Vagina (tissue), 2 donors: ENCODE results near the gene RNU6-9.

Source experiments
- POLR2A ChIP-seq, 2 donors: fragments of 450-650 bp; IDR thresholded peaks; one replicate each; pipeline ENCODE4 v1.6.1; 2017; ENCODE audit warnings: antibody characterized with exemption in 2 of 2, mild to moderate bottlenecking in 2 of 2, moderate library complexity in 2 of 2
- TF ChIP-seq, protein P1 (sequence below), 3 experiments: fragments of 450-650 bp in 2 of 3; fragments of 200-600 bp in 1 of 3; sonication (generic) in 1 of 3; IDR thresholded peaks; one replicate each; pipeline ENCODE4 v1.5.1; 2017 to 2019; ENCODE audit warnings: antibody characterized with exemption in 3 of 3, mild to moderate bottlenecking in 2 of 3, moderate library complexity in 2 of 3

DNA sequence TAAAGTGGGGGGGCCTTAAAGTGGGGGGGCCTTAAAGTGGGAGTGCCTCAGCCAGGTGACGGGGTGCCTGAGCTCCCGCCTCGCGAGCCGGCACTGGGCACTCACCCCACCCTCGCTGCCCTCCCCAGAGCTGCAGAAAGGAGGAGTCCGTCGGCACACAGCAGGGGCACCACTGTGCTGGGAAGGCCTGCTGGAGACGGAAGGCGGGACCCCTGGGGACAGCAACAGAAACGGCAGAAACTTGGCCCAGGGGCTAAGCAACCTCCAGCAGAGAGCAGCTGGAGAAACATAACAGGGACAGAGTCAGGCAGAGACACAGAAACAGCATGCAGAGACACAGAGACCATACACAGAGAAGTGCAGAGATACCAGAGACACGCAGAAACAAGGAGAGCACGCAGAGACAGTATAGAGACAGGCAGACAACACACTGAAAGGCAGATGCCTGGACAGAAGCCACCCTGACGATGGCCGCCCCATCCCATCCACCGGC, 25.9 kb upstream of the RNU6-9 start:
- TF ChIP-seq, protein P1, sequence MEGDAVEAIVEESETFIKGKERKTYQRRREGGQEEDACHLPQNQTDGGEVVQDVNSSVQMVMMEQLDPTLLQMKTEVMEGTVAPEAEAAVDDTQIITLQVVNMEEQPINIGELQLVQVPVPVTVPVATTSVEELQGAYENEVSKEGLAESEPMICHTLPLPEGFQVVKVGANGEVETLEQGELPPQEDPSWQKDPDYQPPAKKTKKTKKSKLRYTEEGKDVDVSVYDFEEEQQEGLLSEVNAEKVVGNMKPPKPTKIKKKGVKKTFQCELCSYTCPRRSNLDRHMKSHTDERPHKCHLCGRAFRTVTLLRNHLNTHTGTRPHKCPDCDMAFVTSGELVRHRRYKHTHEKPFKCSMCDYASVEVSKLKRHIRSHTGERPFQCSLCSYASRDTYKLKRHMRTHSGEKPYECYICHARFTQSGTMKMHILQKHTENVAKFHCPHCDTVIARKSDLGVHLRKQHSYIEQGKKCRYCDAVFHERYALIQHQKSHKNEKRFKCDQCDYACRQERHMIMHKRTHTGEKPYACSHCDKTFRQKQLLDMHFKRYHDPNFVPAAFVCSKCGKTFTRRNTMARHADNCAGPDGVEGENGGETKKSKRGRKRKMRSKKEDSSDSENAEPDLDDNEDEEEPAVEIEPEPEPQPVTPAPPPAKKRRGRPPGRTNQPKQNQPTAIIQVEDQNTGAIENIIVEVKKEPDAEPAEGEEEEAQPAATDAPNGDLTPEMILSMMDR (IDR thresholded peaks at IDR 0.05): no peak
- no peak for TF ChIP-seq POLR2A (IDR thresholded peaks at IDR 0.05)
